ENCODE results near the gene FER. TPM values are rescaled to one million over a fixed set of nuclear protein-coding genes. Genes with fewer than 3 reads are reported as not detected.
A peak's percentile ranks its signal among the peaks of the same experiment; 100 is the strongest.

Gene FER
- total and polyA plus RNA-seq, 10 of the 15 experiments (the other 5 are each of a cell fraction or from before 2014, with no cell fraction given), result 4.4 to 19.1 (median 9.6) TPM

- ATAC-seq, result no peak
- in situ Hi-C loops (cut with MboI), result no loop called here
- CTCF ChIA-PET, result no interaction called here
Observed at GRCh38 chr5:109242518-109242917, 494.8 kb downstream of the FER start.

GRCh38 chr5:109246395-109246794, 498.7 kb downstream of the FER start:
- peaks cover 10% of the 10 kb centered on the region; the same call in 2 of the 3 replicates for H3K9me3 ChIP-seq (replicated peaks; ENCODE audit: control insufficient read depth, insufficient read depth, low read length)
- H3K4me3 ChIP-seq, result no peak overlapping the region
- H3K27me3 ChIP-seq (replicated peaks in 1 of 2; ENCODE audit: control insufficient read depth in 2 of 2, insufficient read depth in 2 of 2, low read length in 1 of 2), result no peaks in the 10 kb centered on the region
- ATAC-seq (no peak), DNase-seq (ENCODE audit: low read depth, low spot score) (no peak), FAIRE-seq (no peak)
- H3K4me2 ChIP-seq (ENCODE audit: control insufficient read depth, insufficient read depth), result no peak overlapping the region
- H3K4me1 ChIP-seq (ENCODE audit: control insufficient read depth, insufficient read depth, low read length), result peaks cover 12% of the 10 kb centered on the region
- no TSS peak for BruUV-seq (replicated peaks)
- no peaks in the 10 kb centered on the region for H4K20me1 ChIP-seq (ENCODE audit: control insufficient read depth, insufficient read depth)
- no peaks in the 10 kb centered on the region for H3K36me3 ChIP-seq (ENCODE audit: control insufficient read depth in 2 of 2, insufficient read depth in 2 of 2, low read length in 1 of 2)
- POLR2A ChIA-PET, result no interaction called here
- no peak overlapping the region for H2AFZ ChIP-seq (ENCODE audit: control insufficient read depth, low read depth, low read length)
- no peak overlapping the region for H3K9ac ChIP-seq (ENCODE audit: control insufficient read depth, insufficient read depth, low read length)
- no peak overlapping the region for H3K27ac ChIP-seq (ENCODE audit: control insufficient read depth, insufficient read depth)
- SMC1A ChIA-PET (ENCODE audit: uncharacterized antibody, unreplicated experiment), result no interaction called here
- CTCF ChIA-PET, result no interaction called here
- WGBS (ENCODE audit: insufficient coverage, insufficient replicate concordance, low lambda C conversion rate, missing lambda C conversion rate), result 100% methylated on average over 2 of the region's 2 CpGs
- no peaks in the 10 kb centered on the region for H3K79me2 ChIP-seq (ENCODE audit: control insufficient read depth, insufficient read depth, low read length)
- in situ Hi-C loops (cut with MboI), result no loop called here
- RAD21 ChIA-PET (ENCODE audit: unreplicated experiment), result no interaction called here
- intact Hi-C loops (cut with micrococcal nuclease; ENCODE audit: unreplicated experiment), result no loop called here
- TF ChIP-seq SMC3 (IDR thresholded peaks at IDR 0.05; ENCODE audit: borderline replicate concordance, low read length) (no peak), E2F8 (IDR thresholded peaks at IDR 0.05; ENCODE audit: low read depth, partially characterized antibody) (no peak), TBL1XR1 (IDR thresholded peaks at IDR 0.05; ENCODE audit: low read depth, low read length) (no peak), SPI1 (IDR thresholded peaks at IDR 0.05; ENCODE audit: borderline replicate concordance, insufficient read depth, low read depth, low read length) (no peak), PBX3 (IDR thresholded peaks at IDR 0.05; ENCODE audit: insufficient replicate concordance, low read depth, low read length) (no peak), ZNF24 (IDR thresholded peaks at IDR 0.05) (no peak), PAX8 (IDR thresholded peaks at IDR 0.05) (no peak), RELB (IDR thresholded peaks at IDR 0.05; ENCODE audit: low read depth) (no peak)

More at GRCh38 chr5:109242518-109242917, 494.8 kb downstream of the FER start:
- Histone ChIP-seq H3K9ac (ENCODE audit: control insufficient read depth, insufficient read depth, low read length) (no peak overlapping the region), H2AFZ (ENCODE audit: control insufficient read depth, low read depth, low read length) (no peak overlapping the region), H3K79me2 (ENCODE audit: control insufficient read depth, insufficient read depth, low read length) (no peaks in the 10 kb centered on the region), H3K27ac (ENCODE audit: control insufficient read depth, insufficient read depth) (no peak overlapping the region), H3K4me3 (no peak overlapping the region), H3K9me3 (replicated peaks; ENCODE audit: control insufficient read depth, insufficient read depth, low read length) (peaks cover 10% of the 10 kb centered on the region; the same call in 2 of the 3 replicates), H3K27me3 (replicated peaks in 1 of 2; ENCODE audit: control insufficient read depth in 2 of 2, insufficient read depth in 2 of 2, low read length in 1 of 2) (no peaks in the 10 kb centered on the region), H3K4me1 (ENCODE audit: control insufficient read depth, insufficient read depth, low read length) (no peaks in the 10 kb centered on the region), H3K36me3 (ENCODE audit: control insufficient read depth in 2 of 2, insufficient read depth in 2 of 2, low read length in 1 of 2) (no peaks in the 10 kb centered on the region), H3K4me2 (ENCODE audit: control insufficient read depth, insufficient read depth) (no peak overlapping the region), H4K20me1 (ENCODE audit: control insufficient read depth, insufficient read depth) (no peaks in the 10 kb centered on the region)
- no TSS peak for BruUV-seq (replicated peaks)
- TF ChIP-seq CEBPB (IDR thresholded peaks at IDR 0.05; ENCODE audit: borderline replicate concordance in 1 of 2, low read depth in 2 of 2, low read length in 2 of 2), result no peak
- peak; percentile 72 for TF ChIP-seq RUNX3 (IDR thresholded peaks at IDR 0.05; ENCODE audit: low read length)
- DNase-seq (ENCODE audit: low read depth, low spot score) (no peak), FAIRE-seq (no peak)
- ChIA-PET RAD21 (ENCODE audit: unreplicated experiment) (no interaction called here), SMC1A (ENCODE audit: uncharacterized antibody, unreplicated experiment) (no interaction called here), POLR2A (no interaction called here)
- intact Hi-C loops (cut with micrococcal nuclease; ENCODE audit: unreplicated experiment), result no loop called here
